Astrocyte (in vitro differentiated cells and primary cell): ENCODE results near the gene DLK1. TPM values are rescaled to one million over a fixed set of nuclear protein-coding genes. Genes with fewer than 3 reads are reported as not detected.

Experiments used
- DNase-seq: peaks from one replicate; pipeline ENCODE4 v3.0.0-alpha.2; 2010; ENCODE audit warnings: low read depth
- FAIRE-seq: peaks from 2 replicates; lab custom pipeline; 2011; peaks lifted over from hg19 to GRCh38; lab: Jason Lieb, UNC
- H2AFZ ChIP-seq: 2 replicates; pipeline ENCODE4 v1.6.0; 2012; ENCODE audit warnings: low read depth, low read length, inconsistent platforms
- H3K27ac ChIP-seq: 2 replicates; pipeline ENCODE4 v1.5.1; 2011; ENCODE audit warnings: low read depth, low read length, inconsistent platforms
- H3K27me3 ChIP-seq: 2 replicates; pipeline ENCODE4 v1.6.0; 2011; ENCODE audit warnings: low read length, inconsistent platforms; ENCODE audit not compliant: insufficient read depth
- H3K36me3 ChIP-seq: 2 replicates; pipeline ENCODE4 v1.5.1; 2011; ENCODE audit warnings: low read length, inconsistent platforms; ENCODE audit not compliant: insufficient read depth
- H3K4me1 ChIP-seq: 2 replicates; pipeline ENCODE4 v1.5.1; 2011; ENCODE audit warnings: low read length, inconsistent platforms; ENCODE audit not compliant: insufficient read depth
- H3K4me2 ChIP-seq: 2 replicates; pipeline ENCODE4 v1.6.0; 2012; ENCODE audit warnings: low read length, inconsistent platforms
- H3K4me3 ChIP-seq: 2 replicates; pipeline ENCODE4 v1.5.1; 2011; ENCODE audit warnings: low read depth, mild to moderate bottlenecking, low read length, inconsistent platforms; ENCODE audit not compliant: insufficient read depth
- H3K79me2 ChIP-seq: 2 replicates; pipeline ENCODE4 v1.6.0; 2012; ENCODE audit warnings: mild to moderate bottlenecking, low read length, inconsistent platforms; ENCODE audit not compliant: insufficient read depth
- H3K9ac ChIP-seq: 2 replicates; pipeline ENCODE4 v1.6.0; 2012; ENCODE audit warnings: mild to moderate bottlenecking, low read length, inconsistent platforms
- H3K9me3 ChIP-seq: 2 replicates; pipeline ENCODE4 v1.5.1; 2012; ENCODE audit warnings: low read depth, mild to moderate bottlenecking, low read length, inconsistent platforms; ENCODE audit not compliant: insufficient read depth
- H4K20me1 ChIP-seq: 2 replicates; pipeline ENCODE4 v1.6.0; 2012; ENCODE audit warnings: low read length, inconsistent platforms; ENCODE audit not compliant: insufficient read depth
- H3K27ac Mint-ChIP-seq: one replicate; pipeline ENCODE4 v1.8.0; 2021; ENCODE audit warnings: mild to moderate bottlenecking, mixed read lengths; ENCODE audit not compliant: unreplicated experiment
- H3K27me3 Mint-ChIP-seq: one replicate; pipeline ENCODE4 v1.8.0; 2021; ENCODE audit warnings: low read depth, mixed read lengths; ENCODE audit not compliant: unreplicated experiment
- H3K36me3 Mint-ChIP-seq: one replicate; pipeline ENCODE4 v1.8.0; 2021; ENCODE audit warnings: low read depth, mixed read lengths; ENCODE audit not compliant: unreplicated experiment
- H3K4me1 Mint-ChIP-seq: one replicate; pipeline ENCODE4 v1.8.0; 2021; ENCODE audit warnings: low read depth, mixed read lengths; ENCODE audit not compliant: unreplicated experiment
- H3K4me3 Mint-ChIP-seq: one replicate; pipeline ENCODE4 v1.8.0; 2021; ENCODE audit warnings: mild to moderate bottlenecking, moderate library complexity, mixed read lengths; ENCODE audit not compliant: unreplicated experiment
- H3K9me3 Mint-ChIP-seq: one replicate; pipeline ENCODE4 v1.8.0; 2021; ENCODE audit warnings: mild to moderate bottlenecking, mixed read lengths; ENCODE audit not compliant: unreplicated experiment
- EZH2 ChIP-seq: IDR thresholded peaks from 2 replicates; pipeline ENCODE4 v1.6.1; 2012; ENCODE audit warnings: mild to moderate bottlenecking, low read length, inconsistent platforms; ENCODE audit not compliant: insufficient read depth
- total RNA-seq: library from RNA; stranded (reverse); gene quantifications from 2 replicates; pipeline ENCODE4 v1.2.1, GENCODE V29; 2021
- TF ChIP-seq, protein P1 (sequence below): IDR thresholded peaks from 2 replicates; pipeline ENCODE4 v1.5.1; 2011; ENCODE audit warnings: low read depth, mild to moderate bottlenecking, inconsistent platforms, low read length, moderate library complexity; ENCODE audit not compliant: insufficient read depth

DLK1 gene
- total RNA-seq, 1 donor from 2014 or later = 2.7 TPM

DNA sequence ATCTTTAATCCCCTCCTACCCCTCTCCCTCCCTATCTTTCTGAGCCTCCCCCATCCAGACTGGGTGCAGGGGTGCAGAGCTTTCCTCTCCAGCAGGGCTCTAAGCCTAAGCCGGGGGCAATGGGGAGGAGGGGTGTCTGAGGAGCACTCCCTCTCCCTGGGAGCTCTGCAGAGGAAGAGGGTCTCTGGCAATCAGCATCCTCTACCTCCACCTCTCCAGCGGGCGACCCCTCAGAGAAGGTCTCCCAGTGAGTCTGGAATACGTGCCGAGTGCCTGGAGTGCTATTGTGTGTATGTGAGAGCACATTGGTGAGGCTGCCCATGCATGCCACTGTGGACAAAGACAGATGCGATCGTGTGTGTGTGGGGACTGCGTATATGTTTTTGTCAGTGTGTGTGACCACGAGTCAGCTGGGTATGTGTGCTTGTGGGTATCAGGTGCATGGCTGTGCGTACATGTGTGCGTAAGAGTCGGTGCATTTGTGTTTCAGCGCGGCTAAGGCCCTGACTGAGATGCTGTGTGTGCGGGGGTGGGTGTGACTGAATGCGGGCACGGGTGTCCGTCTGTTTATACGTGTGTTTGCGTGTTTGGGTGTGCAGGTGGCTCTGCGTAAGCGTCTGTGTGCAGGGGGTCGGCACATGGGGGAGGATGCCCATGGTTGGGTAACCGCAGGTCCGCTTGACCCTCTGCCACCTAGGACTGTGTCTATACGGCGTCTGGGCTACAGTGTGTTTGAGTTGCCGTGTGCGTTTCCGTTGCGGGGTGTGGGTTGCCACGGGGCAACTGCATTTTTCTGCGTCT, 905 bp upstream of the DLK1 start:
- TF ChIP-seq, protein P1, sequence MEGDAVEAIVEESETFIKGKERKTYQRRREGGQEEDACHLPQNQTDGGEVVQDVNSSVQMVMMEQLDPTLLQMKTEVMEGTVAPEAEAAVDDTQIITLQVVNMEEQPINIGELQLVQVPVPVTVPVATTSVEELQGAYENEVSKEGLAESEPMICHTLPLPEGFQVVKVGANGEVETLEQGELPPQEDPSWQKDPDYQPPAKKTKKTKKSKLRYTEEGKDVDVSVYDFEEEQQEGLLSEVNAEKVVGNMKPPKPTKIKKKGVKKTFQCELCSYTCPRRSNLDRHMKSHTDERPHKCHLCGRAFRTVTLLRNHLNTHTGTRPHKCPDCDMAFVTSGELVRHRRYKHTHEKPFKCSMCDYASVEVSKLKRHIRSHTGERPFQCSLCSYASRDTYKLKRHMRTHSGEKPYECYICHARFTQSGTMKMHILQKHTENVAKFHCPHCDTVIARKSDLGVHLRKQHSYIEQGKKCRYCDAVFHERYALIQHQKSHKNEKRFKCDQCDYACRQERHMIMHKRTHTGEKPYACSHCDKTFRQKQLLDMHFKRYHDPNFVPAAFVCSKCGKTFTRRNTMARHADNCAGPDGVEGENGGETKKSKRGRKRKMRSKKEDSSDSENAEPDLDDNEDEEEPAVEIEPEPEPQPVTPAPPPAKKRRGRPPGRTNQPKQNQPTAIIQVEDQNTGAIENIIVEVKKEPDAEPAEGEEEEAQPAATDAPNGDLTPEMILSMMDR = no peak
- TF ChIP-seq EZH2 = no peak
- Mint-ChIP-seq H3K4me3 (peak overlapping the region; percentile 36), H3K27me3 (peaks cover 76% of the 10 kb centered on the region), H3K27ac (no peak overlapping the region), H3K9me3 (peaks cover 3% of the 10 kb centered on the region), H3K36me3 (peaks cover 6% of the 10 kb centered on the region), H3K4me1 (no peaks in the 10 kb centered on the region)
- H3K9me3 ChIP-seq = no peaks in the 10 kb centered on the region
- H3K4me2 ChIP-seq = no peak overlapping the region
- H2AFZ ChIP-seq = no peak overlapping the region
- H3K9ac ChIP-seq = no peak overlapping the region
- no peak overlapping the region for H3K4me3 ChIP-seq
- H3K36me3 ChIP-seq = no peaks in the 10 kb centered on the region
- peaks cover 70% of the 10 kb centered on the region for H3K27me3 ChIP-seq
- H3K27ac ChIP-seq = no peak overlapping the region
- no peaks in the 10 kb centered on the region for H3K79me2 ChIP-seq
- DNase-seq (no peak), FAIRE-seq (no peak)
- H4K20me1 ChIP-seq = no peaks in the 10 kb centered on the region
- H3K4me1 ChIP-seq = no peaks in the 10 kb centered on the region

DNA sequence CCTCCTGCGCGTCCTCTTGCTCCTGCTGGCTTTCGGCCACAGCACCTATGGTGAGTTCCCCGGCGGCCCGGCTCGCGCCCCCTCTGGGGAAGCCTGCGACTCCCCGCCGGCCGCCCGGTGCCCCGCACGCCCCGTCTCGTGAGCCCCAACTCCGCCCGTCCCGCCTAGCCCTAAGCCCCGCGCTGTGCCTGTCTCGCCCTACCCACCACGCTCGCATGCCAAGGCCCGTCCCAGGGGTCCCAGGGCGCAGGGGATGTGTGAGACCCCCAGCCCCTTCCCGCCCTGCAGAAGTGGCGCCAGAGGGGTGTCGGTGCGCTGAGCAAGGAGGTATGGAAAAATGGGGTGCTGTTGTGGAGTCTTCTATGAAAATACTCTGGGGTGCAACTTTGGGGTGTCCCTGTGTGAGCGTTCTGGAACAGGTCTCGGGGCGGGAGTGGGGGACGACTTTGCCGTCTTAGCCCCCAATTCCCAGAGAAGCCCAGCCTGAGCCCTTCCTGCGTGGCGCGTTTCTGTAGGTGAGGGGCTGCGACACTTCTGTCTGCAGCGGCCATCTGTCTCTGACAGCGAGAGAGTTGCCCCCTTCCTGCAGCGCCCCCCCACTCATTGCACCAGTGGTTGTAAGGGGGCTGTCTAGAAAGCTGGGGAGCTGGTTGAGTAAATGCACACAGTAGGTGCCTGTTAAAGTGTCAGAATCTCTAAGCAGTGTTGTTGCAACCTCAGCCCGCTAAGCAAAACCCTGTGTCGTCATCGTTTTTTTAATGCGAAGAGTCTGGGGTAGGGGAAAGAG, 587 bp downstream of the DLK1 start:
- peak; percentile 92 for TF ChIP-seq EZH2
- TF ChIP-seq, protein P1 = no peak
- Histone ChIP-seq H3K27ac (no peak overlapping the region), H3K36me3 (no peaks in the 10 kb centered on the region), H3K9ac (no peak overlapping the region), H3K4me1 (no peaks in the 10 kb centered on the region), H3K27me3 (peaks cover 78% of the 10 kb centered on the region), H2AFZ (no peak overlapping the region), H3K4me3 (no peak overlapping the region), H3K9me3 (no peaks in the 10 kb centered on the region), H4K20me1 (no peaks in the 10 kb centered on the region), H3K79me2 (no peaks in the 10 kb centered on the region), H3K4me2 (peak overlapping the region; percentile 30)
- peak overlapping the region; percentile 27 for H3K4me3 Mint-ChIP-seq
- no peaks in the 10 kb centered on the region for H3K4me1 Mint-ChIP-seq
- DNase-seq (no peak), FAIRE-seq (no peak)
- H3K9me3 Mint-ChIP-seq = peaks cover 3% of the 10 kb centered on the region
- H3K27ac Mint-ChIP-seq = no peak overlapping the region
- H3K27me3 Mint-ChIP-seq = peaks cover 70% of the 10 kb centered on the region
- peaks cover 6% of the 10 kb centered on the region for H3K36me3 Mint-ChIP-seq
